Measurements from ENCODE around the gene CFAP69. TPM values are rescaled to one million over a fixed set of nuclear protein-coding genes. Genes with fewer than 3 reads are reported as not detected.
"Not testable (repeated sequence)": the region's sequence is repeated elsewhere in the genome, so short reads cannot be mapped to it uniquely, and the experiment has no call there.

CFAP69 gene
- total RNA-seq, 1 donor from 2014 or later: 3.6 TPM

DNA sequence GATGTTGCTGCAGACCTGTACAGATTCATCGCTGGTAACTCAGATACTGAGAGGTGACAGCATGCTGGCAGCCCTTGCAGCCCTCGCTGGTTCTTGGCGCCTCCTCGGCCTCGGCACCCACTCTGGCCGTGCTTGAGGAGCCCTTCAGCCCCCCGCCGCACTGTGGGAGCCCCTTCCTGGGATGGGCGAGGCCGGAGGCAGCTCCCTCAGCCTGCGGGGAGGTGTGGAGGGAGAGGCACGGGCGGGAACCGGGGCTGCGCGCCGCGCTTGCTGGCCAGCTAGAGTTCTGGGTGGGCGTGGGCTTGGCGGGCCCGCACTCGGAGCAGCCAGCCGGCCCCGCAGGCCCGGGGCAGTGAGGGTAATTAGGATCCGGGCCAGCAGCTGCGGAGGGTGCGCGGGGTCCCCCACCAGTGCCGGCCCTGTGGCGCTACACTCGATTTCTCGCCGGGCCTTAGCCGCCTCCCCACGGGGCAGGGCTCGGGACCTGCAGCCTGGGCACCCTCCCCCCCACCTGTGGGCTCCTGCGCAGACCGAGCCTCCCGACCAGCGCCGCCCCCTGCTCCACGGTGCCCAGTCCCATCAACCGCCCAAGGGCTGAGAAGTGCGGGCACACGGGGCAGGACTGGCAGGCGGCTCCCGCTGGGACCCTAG, 89.3 kb downstream of the CFAP69 start:
- no peak for DNase-seq (ENCODE audit: low read depth)
- Histone ChIP-seq H3K36me3 (ENCODE audit: control insufficient read depth, insufficient read depth, low read length) (no peaks in the 10 kb centered on the region), H3K4me3 (ENCODE audit: low read depth, low read length) (no peak overlapping the region), H3K27me3 (ENCODE audit: control insufficient read depth, insufficient read depth, low read length) (no peaks in the 10 kb centered on the region)
- TF ChIP-seq, protein P1, sequence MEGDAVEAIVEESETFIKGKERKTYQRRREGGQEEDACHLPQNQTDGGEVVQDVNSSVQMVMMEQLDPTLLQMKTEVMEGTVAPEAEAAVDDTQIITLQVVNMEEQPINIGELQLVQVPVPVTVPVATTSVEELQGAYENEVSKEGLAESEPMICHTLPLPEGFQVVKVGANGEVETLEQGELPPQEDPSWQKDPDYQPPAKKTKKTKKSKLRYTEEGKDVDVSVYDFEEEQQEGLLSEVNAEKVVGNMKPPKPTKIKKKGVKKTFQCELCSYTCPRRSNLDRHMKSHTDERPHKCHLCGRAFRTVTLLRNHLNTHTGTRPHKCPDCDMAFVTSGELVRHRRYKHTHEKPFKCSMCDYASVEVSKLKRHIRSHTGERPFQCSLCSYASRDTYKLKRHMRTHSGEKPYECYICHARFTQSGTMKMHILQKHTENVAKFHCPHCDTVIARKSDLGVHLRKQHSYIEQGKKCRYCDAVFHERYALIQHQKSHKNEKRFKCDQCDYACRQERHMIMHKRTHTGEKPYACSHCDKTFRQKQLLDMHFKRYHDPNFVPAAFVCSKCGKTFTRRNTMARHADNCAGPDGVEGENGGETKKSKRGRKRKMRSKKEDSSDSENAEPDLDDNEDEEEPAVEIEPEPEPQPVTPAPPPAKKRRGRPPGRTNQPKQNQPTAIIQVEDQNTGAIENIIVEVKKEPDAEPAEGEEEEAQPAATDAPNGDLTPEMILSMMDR (IDR thresholded peaks at IDR 0.05; ENCODE audit: insufficient read depth, low read length, poor library complexity, severe bottlenecking): no peak

DNA sequence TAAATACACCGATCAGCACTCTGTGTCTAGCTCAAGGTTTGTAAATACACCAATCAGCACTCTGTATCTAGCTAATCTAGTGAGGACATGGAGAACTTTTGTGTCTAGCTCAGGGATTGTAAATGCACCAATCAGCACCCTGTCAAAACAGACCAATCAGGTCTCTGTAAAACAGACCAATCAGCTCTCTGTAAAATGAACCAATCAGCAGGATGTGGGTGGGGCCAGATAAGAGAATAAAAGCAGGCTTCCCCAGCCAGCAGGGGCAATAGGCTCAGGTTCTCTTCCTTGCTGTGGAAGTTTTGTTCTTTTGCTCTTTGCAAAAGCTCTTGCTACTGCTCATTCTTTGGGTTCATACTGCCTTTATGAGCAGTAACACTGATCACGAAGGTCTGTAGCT, 90.0 kb downstream of the CFAP69 start:
- DNase-seq (ENCODE audit: low read depth); H3K4me3 ChIP-seq (ENCODE audit: low read depth, low read length); H3K36me3 ChIP-seq (ENCODE audit: control insufficient read depth, insufficient read depth, low read length); H3K27me3 ChIP-seq (ENCODE audit: control insufficient read depth, insufficient read depth, low read length): not testable (repeated sequence)

DNA sequence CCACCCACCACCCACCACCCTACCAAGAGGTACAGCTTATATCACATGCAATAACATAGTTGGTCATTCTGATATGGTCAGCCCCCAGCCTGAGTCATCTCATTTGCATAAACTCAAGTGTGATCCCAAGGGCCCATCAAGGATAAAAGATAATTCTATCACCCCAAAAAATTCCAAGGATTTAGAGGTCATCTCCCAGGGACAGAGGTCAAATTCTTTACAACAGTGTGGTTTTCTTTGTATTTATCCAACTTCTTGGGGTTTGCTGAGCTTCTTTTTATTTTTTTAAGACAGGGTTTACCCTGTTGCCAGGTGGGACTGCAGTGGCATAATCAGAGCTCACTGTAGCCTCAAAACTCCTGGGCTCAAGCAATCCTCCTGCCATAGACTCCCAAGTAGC, 92.1 kb downstream of the CFAP69 start:
- no peaks in the 10 kb centered on the region for H3K36me3 ChIP-seq (ENCODE audit: control insufficient read depth, insufficient read depth, low read length)
- DNase-seq (ENCODE audit: low read depth): peak; percentile 4
- no peaks in the 10 kb centered on the region for H3K27me3 ChIP-seq (ENCODE audit: control insufficient read depth, insufficient read depth, low read length)
- H3K4me3 ChIP-seq (ENCODE audit: low read depth, low read length): no peak overlapping the region
- TF ChIP-seq, protein P1 (IDR thresholded peaks at IDR 0.05; ENCODE audit: insufficient read depth, low read length, poor library complexity, severe bottlenecking): no peak

DNA sequence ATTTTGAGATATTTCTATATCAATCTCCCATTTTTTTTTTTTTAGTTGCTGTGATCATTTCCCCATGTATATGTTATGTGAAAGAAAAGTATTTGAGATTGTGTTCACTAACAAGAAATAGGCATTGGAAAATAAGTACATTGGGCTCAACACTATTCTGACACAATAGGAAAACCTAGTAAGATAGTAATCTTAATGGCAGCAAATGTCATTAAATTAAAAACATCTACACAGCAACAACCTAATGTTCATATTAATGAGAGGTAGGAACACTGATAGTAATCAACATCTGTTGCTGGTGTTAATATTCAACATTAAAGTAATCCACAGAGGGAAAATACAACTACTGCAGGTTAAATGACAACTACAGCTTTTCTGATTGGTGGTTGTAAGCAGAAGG, 100.0 kb downstream of the CFAP69 start:
- TF ChIP-seq, protein P1 (IDR thresholded peaks at IDR 0.05; ENCODE audit: insufficient read depth, low read length, poor library complexity, severe bottlenecking): no peak
- no peaks in the 10 kb centered on the region for H3K27me3 ChIP-seq (ENCODE audit: control insufficient read depth, insufficient read depth, low read length)
- no peak for DNase-seq (ENCODE audit: low read depth)
- H3K4me3 ChIP-seq (ENCODE audit: low read depth, low read length): no peak overlapping the region
- no peaks in the 10 kb centered on the region for H3K36me3 ChIP-seq (ENCODE audit: control insufficient read depth, insufficient read depth, low read length)

GRCh38 chr7:90345595-90346335, 100.8 kb downstream of the CFAP69 start:
- H3K27me3 ChIP-seq (ENCODE audit: control insufficient read depth, insufficient read depth, low read length): no peaks in the 10 kb centered on the region
- TF ChIP-seq, protein P1 (IDR thresholded peaks at IDR 0.05; ENCODE audit: insufficient read depth, low read length, poor library complexity, severe bottlenecking): no peak
- DNase-seq (ENCODE audit: low read depth): no peak
- H3K36me3 ChIP-seq (ENCODE audit: control insufficient read depth, insufficient read depth, low read length): no peaks in the 10 kb centered on the region
- H3K4me3 ChIP-seq (ENCODE audit: low read depth, low read length): peak overlapping the region; percentile 83

DNA sequence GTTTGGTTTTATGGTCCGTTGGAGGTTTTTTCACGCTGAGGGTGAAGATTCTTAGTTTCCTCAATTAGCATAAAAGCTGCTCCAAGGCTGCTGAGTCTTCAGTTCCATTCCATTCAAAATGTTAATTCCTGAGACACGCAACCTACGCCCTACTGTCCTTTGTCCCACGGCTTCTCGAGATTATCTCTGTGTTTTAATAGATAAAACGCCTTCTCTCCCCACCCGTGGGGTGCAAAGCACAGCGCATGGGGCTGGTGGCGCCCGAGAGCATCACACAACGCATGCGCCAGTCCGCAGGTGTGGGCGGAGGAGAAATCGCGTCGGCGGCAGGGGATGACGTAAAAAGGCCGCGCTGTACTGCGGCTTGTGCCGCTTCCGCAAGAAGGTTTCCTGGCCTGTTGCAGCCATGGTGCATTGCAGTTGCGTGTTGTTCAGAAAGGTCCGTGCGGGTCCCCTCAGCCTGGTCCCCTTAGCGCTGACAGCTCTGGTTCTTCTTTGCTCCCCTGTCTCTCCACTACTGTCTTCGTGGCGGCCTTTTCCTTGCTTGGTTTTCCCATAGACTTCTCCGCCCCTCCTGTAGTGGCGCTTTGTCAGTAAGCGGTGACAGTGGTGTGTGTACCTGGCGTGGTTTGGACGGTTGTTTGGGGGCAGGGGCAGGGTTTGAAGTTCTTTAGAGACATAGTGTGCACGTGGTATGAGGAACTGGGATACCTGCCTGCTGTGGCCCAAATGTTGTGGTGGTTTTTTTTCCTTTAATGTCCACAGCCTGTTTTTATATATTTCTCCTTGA, 101.6 kb downstream of the CFAP69 start, which contains the start of gene GTPBP10:
Gene GTPBP10 (plus strand): TSS at position 381 of the 790 bp plus-strand sequence. CDS start 26 bp downstream, at position 407.
- H3K36me3 ChIP-seq (ENCODE audit: control insufficient read depth, insufficient read depth, low read length): no peaks in the 10 kb centered on the region
- peak; percentile 76 for DNase-seq (ENCODE audit: low read depth)
- H3K4me3 ChIP-seq (ENCODE audit: low read depth, low read length): peak within 1 kb of the TSS; percentile 83
- no peaks in the 10 kb centered on the region for H3K27me3 ChIP-seq (ENCODE audit: control insufficient read depth, insufficient read depth, low read length)
- TF ChIP-seq, protein P1 (IDR thresholded peaks at IDR 0.05; ENCODE audit: insufficient read depth, low read length, poor library complexity, severe bottlenecking): peak; percentile 82
